ENCODE measurements around the gene SLC39A9.

The SLC39A9 gene

DNA sequence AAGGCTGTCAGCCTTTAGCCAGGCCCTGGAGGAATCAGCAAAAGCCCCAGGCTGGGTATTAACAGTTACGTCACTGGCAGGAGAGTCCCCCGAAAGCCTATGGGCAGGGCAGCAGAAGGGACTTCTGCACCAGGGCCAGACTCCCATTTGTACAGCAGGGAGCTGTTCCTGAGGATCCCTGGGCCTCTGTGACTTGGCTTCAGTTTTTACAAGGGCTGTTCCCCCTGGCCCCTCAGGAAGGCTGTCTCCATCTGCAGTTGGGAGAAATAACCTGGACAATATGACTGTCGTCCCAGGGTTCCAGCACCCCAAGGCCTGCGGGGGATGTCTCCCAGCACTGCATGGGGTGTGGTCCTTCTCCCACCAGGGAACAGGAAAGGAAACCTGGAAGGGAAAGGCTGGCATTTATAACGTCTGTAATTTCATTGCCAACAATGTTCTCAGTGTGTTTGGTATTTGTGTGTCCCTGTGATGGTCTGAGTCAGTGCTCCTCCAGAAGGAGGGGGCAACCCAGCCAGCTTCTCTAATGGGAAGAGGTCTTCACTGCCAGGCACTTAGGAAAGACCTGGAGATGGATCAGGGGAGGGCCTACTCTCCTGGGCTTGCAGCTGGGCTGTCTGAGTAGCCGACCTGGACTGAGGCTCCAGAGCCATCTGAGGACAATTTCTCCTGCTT, 42.7 kb upstream of the SLC39A9 start:
- Histone ChIP-seq H3K27ac (no peak overlapping the region), H3K36me3 (no peaks in the 10 kb centered on the region), H3K9me3 (replicated peaks in 1 of 11) (no peaks in the 10 kb centered on the region), H3K27me3 (no peaks in the 10 kb centered on the region), H3K9ac (no peak overlapping the region), H4K20me1 (no peaks in the 10 kb centered on the region; a peak in 2 of 22 replicates), H3K4me1 (peaks cover 9 to 33% (median 17%) of the 10 kb centered on the region in 10 experiments; a peak in 19 of 20 replicates), H3K4me2 (no peak overlapping the region; a peak in 1 of 22 replicates), H3K4me3 (no peak overlapping the region)
- no peak for TF ChIP-seq Cebpa-rat (IDR thresholded peaks at IDR 0.05)

DNA sequence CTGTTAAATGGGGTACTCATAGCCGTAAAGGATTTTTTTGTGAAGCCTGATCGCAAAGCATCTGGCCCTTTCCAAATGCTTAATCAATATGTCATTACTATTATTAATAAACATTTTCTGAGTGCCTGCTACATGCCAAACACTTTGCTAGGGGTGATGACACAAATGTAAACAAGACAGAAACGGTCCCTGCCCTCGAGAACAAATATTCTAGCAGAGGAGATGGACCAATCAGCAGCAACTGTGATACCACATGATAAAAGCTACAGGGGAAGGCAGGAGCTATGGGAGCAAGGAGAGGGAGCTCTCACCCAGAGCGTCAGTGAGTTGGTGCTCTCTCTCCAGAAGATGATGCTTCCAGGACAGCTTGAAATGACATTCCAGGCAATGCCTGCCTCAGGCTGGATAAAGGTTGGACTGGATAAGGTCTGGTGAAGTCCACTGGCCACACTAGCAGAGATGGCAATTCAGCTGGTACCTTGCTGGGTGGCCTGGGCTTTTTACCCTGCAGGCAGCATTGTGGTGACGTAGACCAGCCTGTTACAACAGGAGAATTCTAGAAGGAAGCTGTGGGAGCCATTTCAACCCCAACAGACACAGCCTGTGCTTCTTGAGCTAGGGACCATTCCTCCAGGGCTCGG, 41.5 kb upstream of the SLC39A9 start:
- H4K20me1 ChIP-seq: no peaks in the 10 kb centered on the region; a peak in 2 of 22 replicates
- no peak overlapping the region for H3K27ac ChIP-seq
- no peak overlapping the region for H3K4me3 ChIP-seq
- H3K9me3 ChIP-seq (replicated peaks in 1 of 11): no peaks in the 10 kb centered on the region
- no peak overlapping the region for H3K4me2 ChIP-seq
- H3K27me3 ChIP-seq: no peaks in the 10 kb centered on the region
- no peak for TF ChIP-seq Cebpa-rat (IDR thresholded peaks at IDR 0.05)
- no peaks in the 10 kb centered on the region for H3K36me3 ChIP-seq
- no peak overlapping the region for H3K9ac ChIP-seq
- H3K4me1 ChIP-seq: peaks cover 7 to 35% (median 17%) of the 10 kb centered on the region in 10 experiments; a peak in 19 of 20 replicates

DNA sequence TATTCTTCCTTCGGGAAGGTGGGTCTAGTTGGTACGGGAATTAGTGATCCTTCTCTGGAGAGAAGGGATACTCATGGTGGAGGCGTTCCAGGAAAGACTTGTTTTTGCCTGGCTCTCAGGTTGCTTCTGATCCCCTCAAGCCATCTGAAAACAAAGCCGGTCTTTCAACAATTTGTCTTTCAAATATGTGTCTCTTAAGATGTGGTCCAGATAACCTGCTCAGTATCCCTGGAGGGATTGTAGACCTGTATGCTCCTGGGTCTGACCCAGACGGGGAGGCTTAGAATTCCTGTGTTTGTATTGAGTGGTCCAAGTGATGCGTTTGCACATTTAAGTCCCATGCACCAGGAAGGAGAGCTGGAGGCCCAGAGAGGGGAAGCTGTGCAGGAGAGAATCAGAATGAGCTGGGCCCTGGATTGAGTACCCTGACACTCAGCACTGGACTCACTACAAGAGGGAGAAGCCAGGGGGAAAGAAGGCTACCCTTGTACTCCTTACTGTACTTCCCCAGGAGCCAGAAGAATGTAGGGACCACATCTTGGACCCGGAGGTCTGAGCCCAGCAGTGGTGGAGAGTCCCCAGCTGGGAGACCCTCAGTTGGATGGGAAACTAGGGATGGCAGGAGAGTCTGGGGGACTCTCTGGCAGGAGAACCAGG, 40.8 kb upstream of the SLC39A9 start:
- H3K9ac ChIP-seq: no peak overlapping the region
- no peak overlapping the region for H3K27ac ChIP-seq
- peak overlapping the region in 1 of 11 experiments; percentile 18; a peak in 1 of 22 replicates for H3K4me2 ChIP-seq
- H3K4me3 ChIP-seq: no peak overlapping the region
- no peaks in the 10 kb centered on the region for H3K9me3 ChIP-seq (replicated peaks in 1 of 11)
- H3K27me3 ChIP-seq: no peaks in the 10 kb centered on the region
- TF ChIP-seq Cebpa-rat (IDR thresholded peaks at IDR 0.05): no peak
- H3K4me1 ChIP-seq: peaks cover 7 to 35% (median 17%) of the 10 kb centered on the region in 10 experiments; a peak in 19 of 20 replicates
- H3K36me3 ChIP-seq: no peaks in the 10 kb centered on the region
- no peaks in the 10 kb centered on the region; a peak in 2 of 22 replicates for H4K20me1 ChIP-seq

DNA sequence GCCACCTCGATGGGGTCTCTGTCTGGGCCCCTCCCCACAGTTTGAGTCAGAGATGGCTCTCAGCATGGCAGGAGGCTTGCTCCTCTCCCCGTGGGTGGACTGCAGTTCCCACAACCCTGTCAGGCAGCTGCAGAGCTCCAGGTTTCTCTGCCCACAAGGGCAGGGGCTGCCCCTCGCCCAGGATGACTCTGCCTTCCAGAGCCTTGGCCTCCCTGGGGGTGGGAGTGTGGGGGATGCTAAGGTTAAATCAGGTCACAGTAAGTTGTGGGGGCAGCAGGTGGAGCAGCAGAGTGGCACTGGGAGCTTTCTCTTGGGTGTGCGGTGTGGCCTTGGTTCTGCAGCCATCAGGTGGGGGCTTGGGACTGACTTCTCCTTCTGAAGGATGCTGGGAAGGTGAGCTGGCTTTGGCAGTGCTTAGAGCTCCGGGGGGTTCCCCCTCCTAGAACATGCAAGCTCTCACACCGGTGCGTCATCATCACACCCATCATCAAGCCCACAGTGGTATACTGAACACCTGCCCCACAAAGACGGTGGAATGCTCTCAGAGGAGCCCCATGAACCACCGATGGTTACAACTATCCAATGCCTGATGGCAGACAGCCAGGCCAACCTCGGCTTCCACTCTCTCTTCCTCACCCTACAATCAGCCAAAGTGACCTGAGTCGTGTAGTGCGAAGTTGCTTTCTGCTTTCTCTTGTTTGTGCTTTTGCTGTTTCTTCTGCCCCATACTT, 40.1 kb upstream of the SLC39A9 start:
- Histone ChIP-seq H3K36me3 (no peaks in the 10 kb centered on the region), H3K27me3 (no peaks in the 10 kb centered on the region), H3K4me3 (no peak overlapping the region), H3K4me1 (peaks cover 7 to 35% (median 17%) of the 10 kb centered on the region in 10 experiments; a peak in 19 of 20 replicates), H3K4me2 (peak overlapping the region in 3 of 11 experiments; percentile 13 to 32 (median 18); a peak in 2 of 22 replicates), H3K9ac (no peak overlapping the region), H3K9me3 (replicated peaks in 1 of 11) (no peaks in the 10 kb centered on the region), H3K27ac (no peak overlapping the region), H4K20me1 (no peaks in the 10 kb centered on the region; a peak in 2 of 22 replicates)
- no peak for TF ChIP-seq Cebpa-rat (IDR thresholded peaks at IDR 0.05)

DNA sequence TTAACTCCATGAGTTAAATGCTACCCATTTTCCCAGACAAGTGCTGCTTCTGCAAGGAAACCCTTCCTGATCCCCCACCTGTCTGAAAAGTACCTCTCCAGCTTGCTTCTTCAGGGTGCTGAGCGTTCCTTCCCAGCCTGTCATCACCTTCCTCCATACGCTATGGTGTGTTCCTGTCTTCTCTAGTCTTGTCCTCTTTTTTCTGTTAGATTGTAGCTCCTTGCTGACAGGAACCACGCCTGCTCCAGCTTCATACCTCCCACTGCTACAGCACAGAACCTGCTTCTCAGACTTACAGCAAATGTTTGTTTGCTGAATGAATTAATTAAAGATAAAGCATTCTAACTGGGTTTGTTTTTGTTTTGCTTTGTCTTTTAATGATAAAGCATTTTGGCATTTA, 39.5 kb upstream of the SLC39A9 start:
- H3K4me3 ChIP-seq: no peak overlapping the region
- H4K20me1 ChIP-seq: no peaks in the 10 kb centered on the region; a peak in 2 of 22 replicates
- H3K4me1 ChIP-seq: peaks cover 7 to 30% (median 13%) of the 10 kb centered on the region in 10 experiments; a peak in 19 of 20 replicates
- no peak overlapping the region for H3K27ac ChIP-seq
- no peak overlapping the region for H3K9ac ChIP-seq
- TF ChIP-seq Cebpa-rat (IDR thresholded peaks at IDR 0.05): no peak
- H3K27me3 ChIP-seq: no peaks in the 10 kb centered on the region
- no peaks in the 10 kb centered on the region for H3K36me3 ChIP-seq
- no peaks in the 10 kb centered on the region for H3K9me3 ChIP-seq (replicated peaks in 1 of 11)
- peak overlapping the region in 2 of 11 experiments; percentile 13 to 32; a peak in 1 of 22 replicates for H3K4me2 ChIP-seq

DNA sequence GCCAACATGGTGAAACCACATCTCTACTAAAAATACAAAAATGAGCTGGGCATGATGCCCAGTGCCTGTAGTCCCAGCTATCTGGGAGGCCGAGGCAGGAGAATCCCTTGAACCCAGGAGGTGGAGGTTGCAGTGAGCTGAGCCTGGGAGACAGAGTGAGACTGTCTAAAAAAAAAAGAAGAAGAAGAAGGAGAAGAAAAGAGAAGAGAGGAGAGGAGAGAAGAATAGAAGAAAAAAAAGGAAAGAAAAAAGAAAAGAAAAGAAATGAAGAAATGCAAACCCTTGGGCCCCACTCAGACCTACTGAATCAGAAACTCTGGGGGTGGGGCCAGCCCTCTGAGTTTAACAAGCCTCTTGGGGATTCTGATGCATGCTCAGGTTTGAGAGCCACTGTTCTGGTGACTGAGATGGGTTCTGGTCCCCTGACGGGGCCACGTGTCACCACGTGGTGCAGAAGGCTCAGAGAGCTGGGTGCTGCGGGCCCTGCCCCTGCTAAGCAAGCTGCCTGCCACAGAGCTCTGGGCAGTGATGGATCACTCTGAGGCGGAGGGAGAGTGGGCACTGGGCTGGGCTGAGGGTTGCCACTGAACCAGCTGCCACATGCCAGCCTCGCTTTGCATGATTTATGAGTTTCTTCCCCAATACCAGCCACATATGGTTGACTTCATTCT, 37.9 kb upstream of the SLC39A9 start:
- Histone ChIP-seq H3K9ac (no peak overlapping the region), H3K36me3 (no peaks in the 10 kb centered on the region), H3K9me3 (replicated peaks in 1 of 11) (no peaks in the 10 kb centered on the region), H4K20me1 (no peaks in the 10 kb centered on the region; a peak in 2 of 22 replicates), H3K27ac (no peak overlapping the region), H3K4me3 (no peak overlapping the region), H3K27me3 (no peaks in the 10 kb centered on the region), H3K4me2 (peak overlapping the region in 2 of 11 experiments; percentile 4 to 24; a peak in 1 of 22 replicates), H3K4me1 (peaks cover 0 to 15% (median 0%) of the 10 kb centered on the region in 10 experiments; a peak in 5 of 20 replicates)
- TF ChIP-seq Cebpa-rat (IDR thresholded peaks at IDR 0.05): no peak

DNA sequence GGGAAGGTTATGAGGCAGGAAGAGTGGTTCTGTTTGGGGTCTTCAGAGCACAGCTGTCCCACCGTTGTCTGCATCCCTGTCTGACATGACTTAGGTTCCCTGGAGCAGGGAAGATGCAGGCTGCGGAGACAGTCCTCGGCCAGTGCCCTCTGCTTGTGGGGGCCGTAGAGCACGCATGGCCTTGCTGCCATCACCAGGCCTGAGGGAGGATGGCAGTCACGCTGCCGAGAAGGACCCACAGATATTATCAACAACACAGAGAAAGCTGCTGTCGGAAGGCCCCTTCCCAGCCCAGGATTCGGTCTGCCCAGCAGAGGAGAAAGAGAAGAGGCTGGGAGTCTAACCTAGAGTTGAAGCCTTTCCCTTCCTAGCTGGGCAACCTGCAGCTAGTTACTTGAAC, 35.4 kb upstream of the SLC39A9 start:
- no peak overlapping the region for H3K9ac ChIP-seq

DNA sequence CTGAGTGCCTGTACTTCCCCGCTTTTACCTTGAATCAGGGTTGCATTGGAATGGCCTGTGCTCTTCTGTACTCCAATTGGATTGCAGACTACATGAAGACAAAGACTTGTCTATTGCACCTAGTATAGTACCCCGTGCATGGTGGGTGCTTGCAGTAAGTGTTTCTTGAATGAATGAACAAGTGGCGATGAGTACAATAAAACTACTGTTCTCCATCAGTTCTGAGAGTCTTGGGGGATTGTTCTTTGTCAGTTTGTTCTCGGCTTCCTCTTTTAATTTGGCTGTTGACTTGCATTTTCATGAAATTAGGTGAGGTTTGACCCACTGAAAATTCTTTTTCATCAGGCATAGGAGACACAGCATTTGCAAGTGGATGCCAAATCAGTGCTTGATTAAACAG, 34.5 kb upstream of the SLC39A9 start:
- H3K9ac ChIP-seq: no peak overlapping the region
- no peak overlapping the region for H3K27ac ChIP-seq
- H3K4me2 ChIP-seq: no peak overlapping the region
- no peaks in the 10 kb centered on the region for H3K9me3 ChIP-seq (replicated peaks in 1 of 11)
- H3K27me3 ChIP-seq: no peaks in the 10 kb centered on the region
- no peaks in the 10 kb centered on the region; a peak in 1 of 22 replicates for H4K20me1 ChIP-seq
- H3K4me1 ChIP-seq: peaks cover 0 to 7% (median 0%) of the 10 kb centered on the region in 10 experiments; a peak in 4 of 20 replicates
- no peaks in the 10 kb centered on the region for H3K36me3 ChIP-seq
- TF ChIP-seq Cebpa-rat (IDR thresholded peaks at IDR 0.05): no peak
- no peak overlapping the region for H3K4me3 ChIP-seq

More for the DNA sequence above, 35.4 kb upstream of the SLC39A9 start:
- Histone ChIP-seq H3K4me3 (no peak overlapping the region), H3K4me2 (no peak overlapping the region), H3K9me3 (replicated peaks in 1 of 11) (no peaks in the 10 kb centered on the region), H4K20me1 (no peaks in the 10 kb centered on the region; a peak in 1 of 22 replicates), H3K27ac (no peak overlapping the region), H3K4me1 (peaks cover 0 to 15% (median 0%) of the 10 kb centered on the region in 10 experiments; a peak in 5 of 20 replicates), H3K27me3 (no peaks in the 10 kb centered on the region), H3K36me3 (no peaks in the 10 kb centered on the region)
- TF ChIP-seq Cebpa-rat (IDR thresholded peaks at IDR 0.05): no peak

All from BLaER1 treated with 17β-estradiol and CSF1 and Interleukin-3, amounts not matched to agents 10 nM and 100 nM (cell line).